Measurements from ENCODE around the gene EIF3K. TPM values are rescaled to one million over a fixed set of nuclear protein-coding genes. Genes with fewer than 3 reads are reported as not detected.
A peak's percentile ranks its signal among the peaks of the same experiment; 100 is the strongest.

The EIF3K gene
- total RNA-seq, 4 donors from 2014 or later: 314 to 442 (median 369) TPM

- Histone ChIP-seq H3K9me3 (no peaks in the 10 kb centered on the region), H3K36me3 (peaks cover 0 to 50% (median 0%) of the 10 kb centered on the region in 3 donors), H3K4me1 (peaks cover 0 to 21% (median 4%) of the 10 kb centered on the region in 4 donors), H3K27me3 (no peaks in the 10 kb centered on the region), H3K4me3 (no peak overlapping the region), H3K27ac (peak overlapping the region in 2 of 4 donors; percentile 3 to 44)
- TF ChIP-seq CTCF (IDR thresholded peaks at IDR 0.05): peak; percentile 89 to 95 (median 92)
- no peak for TF ChIP-seq POLR2A (IDR thresholded peaks at IDR 0.05)
- peak; percentile 74 to 89 (median 85) for DNase-seq
These were observed 15.9 kb downstream of the EIF3K start for GRCh38 chr19:38634757-38635482.

- H3K4me3 ChIP-seq: no peak overlapping the region
These were observed 16.8 kb downstream of the EIF3K start for GRCh38 chr19:38635483-38636399.

GRCh38 chr19:38638461-38638860 lies 19.5 kb downstream of the EIF3K start:
- TF ChIP-seq CTCF (IDR thresholded peaks at IDR 0.05) (no peak), POLR2A (IDR thresholded peaks at IDR 0.05) (no peak)

More at GRCh38 chr19:38635483-38636399, 16.8 kb downstream of the EIF3K start:
- H3K27ac ChIP-seq: peak overlapping the region; percentile 59 to 91 (median 66)
- no peak for DNase-seq
- no peaks in the 10 kb centered on the region for H3K27me3 ChIP-seq
- H3K36me3 ChIP-seq: peaks cover 0 to 43% (median 0%) of the 10 kb centered on the region in 3 donors
- no peaks in the 10 kb centered on the region for H3K9me3 ChIP-seq
- H3K4me1 ChIP-seq: peaks cover 0 to 21% (median 4%) of the 10 kb centered on the region in 4 donors
- no peak for TF ChIP-seq CTCF (IDR thresholded peaks at IDR 0.05)
- TF ChIP-seq POLR2A (IDR thresholded peaks at IDR 0.05): no peak

GRCh38 chr19:38639679-38640078 lies 20.7 kb downstream of the EIF3K start:
- DNase-seq: no peak
- TF ChIP-seq POLR2A (IDR thresholded peaks at IDR 0.05) (no peak), CTCF (IDR thresholded peaks at IDR 0.05) (no peak)
- peak overlapping the region in 2 of 4 donors; percentile 67 to 79 for H3K27ac ChIP-seq
- no peak overlapping the region for H3K4me3 ChIP-seq
- no peaks in the 10 kb centered on the region for H3K27me3 ChIP-seq
- peaks cover 0 to 19% (median 0%) of the 10 kb centered on the region in 3 donors for H3K36me3 ChIP-seq
- H3K9me3 ChIP-seq: no peaks in the 10 kb centered on the region
- peaks cover 0 to 21% (median 4%) of the 10 kb centered on the region in 4 donors for H3K4me1 ChIP-seq

More at GRCh38 chr19:38638461-38638860, 19.5 kb downstream of the EIF3K start:
- Histone ChIP-seq H3K27ac (no peak overlapping the region), H3K36me3 (peaks cover 0 to 22% (median 0%) of the 10 kb centered on the region in 3 donors), H3K27me3 (no peaks in the 10 kb centered on the region), H3K9me3 (no peaks in the 10 kb centered on the region), H3K4me3 (no peak overlapping the region), H3K4me1 (peaks cover 0 to 21% (median 4%) of the 10 kb centered on the region in 4 donors)
- DNase-seq: no peak

GRCh38 chr19:38640368-38640767 lies 21.4 kb downstream of the EIF3K start:
- Histone ChIP-seq H3K9me3 (no peaks in the 10 kb centered on the region), H3K36me3 (peaks cover 0 to 13% (median 0%) of the 10 kb centered on the region in 3 donors), H3K4me1 (peaks cover 0 to 20% (median 6%) of the 10 kb centered on the region in 4 donors), H3K27me3 (no peaks in the 10 kb centered on the region), H3K4me3 (no peak overlapping the region), H3K27ac (peak overlapping the region in 3 of 4 donors; percentile 17 to 79 (median 67))
- DNase-seq: no peak
- TF ChIP-seq CTCF (IDR thresholded peaks at IDR 0.05): peak in 3 of 6 experiments; percentile 21 to 33 (median 26)
- TF ChIP-seq POLR2A (IDR thresholded peaks at IDR 0.05): peak in 1 of 2 donors; percentile 1
